ENCODE data around the gene RNH1. TPM values are rescaled to one million over a fixed set of nuclear protein-coding genes. Genes with fewer than 3 reads are reported as not detected.
A peak's percentile ranks its signal among the peaks of the same experiment; 100 is the strongest.

Gene RNH1
- total and polyA plus RNA-seq, 2 of the 8 experiments (the other 6 are each of a cell fraction or from before 2014, with no cell fraction given): 48.7 to 49.8 TPM

- DNase-seq (ENCODE audit: low read depth in 1 of 2, low spot score in 2 of 2): peak in 1 of 2 experiments; percentile 63
- TF ChIP-seq SAP30 (IDR thresholded peaks at IDR 0.05; ENCODE audit: insufficient read depth, insufficient replicate concordance, low read length): no peak
- TF ChIP-seq HDAC2 (IDR thresholded peaks at IDR 0.05; ENCODE audit: borderline replicate concordance in 1 of 2, low read depth in 2 of 2, low read length in 2 of 2): no peak
- TF ChIP-seq EP300 (IDR thresholded peaks at IDR 0.05; ENCODE audit: borderline replicate concordance in 1 of 2, low read depth in 2 of 2, low read length in 2 of 2): no peak
- TF ChIP-seq CTBP2 (IDR thresholded peaks at IDR 0.05; ENCODE audit: borderline replicate concordance, insufficient read depth, insufficient read length, low read length): no peak
- no peak for TF ChIP-seq RBBP5 (IDR thresholded peaks at IDR 0.05; ENCODE audit: borderline replicate concordance, low read depth, low read length)
- TF ChIP-seq KDM4A (IDR thresholded peaks at IDR 0.05; ENCODE audit: low read depth, low read length, severe bottlenecking): peak; percentile 35
- TF ChIP-seq E2F6 (IDR thresholded peaks at IDR 0.05): no peak; the same call in 1 of the 2 replicates
- TF ChIP-seq TEAD4 (IDR thresholded peaks at IDR 0.05; ENCODE audit: low read depth, low read length): no peak
- TF ChIP-seq CHD2 (IDR thresholded peaks at IDR 0.05; ENCODE audit: low read length): no peak
Measured at GRCh38 chr11:555780-556661, 49.0 kb upstream of the RNH1 start.

More at GRCh38 chr11:555780-556661, 49.0 kb upstream of the RNH1 start:
- ChIA-PET POLR2A (ENCODE audit: partially characterized antibody) (interaction anchor here (0.6 to 2.1 kb wide), 7 partner anchors 10 to 76 kb away, joined by 3 to 13 read pairs (median 4); partner anchors contain the start of gene PHRF1), CTCF (ENCODE audit: partially characterized antibody) (interaction anchor here (1.0 to 3.8 kb wide), 6 partner anchors 10 to 91 kb away, joined by 3 to 21 read pairs (median 4); no protein-coding TSS in a partner anchor)
- Histone ChIP-seq H2BK12ac (ENCODE audit: low read depth, low read length) (peak overlapping the region; percentile 84; the same call in 1 of the 2 replicates), H4K5ac (ENCODE audit: insufficient read length, low read depth, low read length) (peak overlapping the region; percentile 38), H3K4me1 (replicated peaks in 1 of 4; ENCODE audit: control insufficient read depth in 3 of 4, insufficient read depth in 4 of 4, low read length in 3 of 4) (peaks cover 0 to 30% (median 8%) of the 10 kb centered on the region in 4 experiments; a peak in 6 of 7 replicates), H3K9me3 (ENCODE audit: insufficient read depth in 2 of 2, low read depth in 1 of 2, low read length in 1 of 2) (no peaks in the 10 kb centered on the region), H3K9ac (replicated peaks in 1 of 4; ENCODE audit: extremely low read depth in 1 of 4, low read depth in 3 of 4, low read length in 3 of 4) (no peak overlapping the region; a peak in 1 of 7 replicates), H3K79me1 (ENCODE audit: low read depth, low read length) (no peaks in the 10 kb centered on the region), H3K27me3 (replicated peaks in 1 of 4; ENCODE audit: control insufficient read depth in 3 of 4, extremely low read depth in 1 of 4, insufficient read depth in 3 of 4, low read length in 3 of 4) (peaks cover 13 to 29% (median 26%) of the 10 kb centered on the region in 4 experiments), H3K14ac (ENCODE audit: insufficient read length) (no peak overlapping the region), H3K27ac (ENCODE audit: low read depth, low read length) (no peak overlapping the region), H3K79me2 (ENCODE audit: control insufficient read depth in 1 of 2, insufficient read depth in 2 of 2, low read length in 2 of 2) (no peaks in the 10 kb centered on the region), H3K23me2 (ENCODE audit: low read depth, low read length) (peaks cover 14% of the 10 kb centered on the region; the same call in 1 of the 2 replicates), H3K4me2 (ENCODE audit: insufficient read depth in 1 of 2, low read depth in 2 of 2, low read length in 2 of 2) (peak overlapping the region; percentile 66 to 95), H4K8ac (ENCODE audit: extremely low read depth, insufficient read depth, low read length) (peak overlapping the region; percentile 76), H2AFZ (ENCODE audit: low read length) (no peak overlapping the region), H2BK15ac (ENCODE audit: low read length) (no peak overlapping the region), H3K4ac (replicated peaks; ENCODE audit: insufficient read length, low read depth, low read length) (no peak overlapping the region), H2BK120ac (replicated peaks; ENCODE audit: low read depth, low read length) (no peak overlapping the region), H3K4me3 (ENCODE audit: extremely low read depth in 1 of 4, insufficient read depth in 2 of 4, low read depth in 3 of 4, low read length in 4 of 4) (peak overlapping the region; percentile 23 to 83 (median 36)), H3K36me3 (ENCODE audit: control insufficient read depth in 2 of 4, insufficient read depth in 4 of 4, low read length in 3 of 4) (no peaks in the 10 kb centered on the region), H3K23ac (ENCODE audit: insufficient read length) (no peak overlapping the region), H4K20me1 (replicated peaks in 1 of 2; ENCODE audit: control insufficient read depth in 1 of 2, insufficient read depth in 2 of 2, low read length in 2 of 2) (peaks cover 0 to 3% of the 10 kb centered on the region in 2 experiments), H3K18ac (ENCODE audit: extremely low read depth, low read length) (peak overlapping the region; percentile 71), H2AK5ac (ENCODE audit: low read depth, low read length) (no peak overlapping the region), H4K91ac (replicated peaks; ENCODE audit: insufficient read length, low read length) (no peak overlapping the region), H3K56ac (replicated peaks; ENCODE audit: insufficient read length, low read depth, low read length) (no peak overlapping the region), H2BK20ac (ENCODE audit: low read length) (no peak overlapping the region), H2BK5ac (ENCODE audit: low read depth, low read length) (no peak overlapping the region; the same call in 1 of the 2 replicates)
- WGBS, 2 experiments (ENCODE audit: extremely low coverage in 1 of 2, insufficient coverage in 1 of 2, insufficient read length in 1 of 2, insufficient replicate concordance in 2 of 2, low coverage in 1 of 2, low lambda C conversion rate in 2 of 2, missing lambda C conversion rate in 1 of 2): 8% methylated on average over 69 of the region's 104 CpGs; no CpG with 5 or more reads in 1 of the 2 experiments
- FAIRE-seq: no peak

Data from H1 (cell line).